Cardiac muscle cell (in vitro differentiated cells and primary cell): Measurements from ENCODE around the gene GALNT10. TPM values are rescaled to one million over a fixed set of nuclear protein-coding genes. Genes with fewer than 3 reads are reported as not detected.

Experiments used
- DNase-seq, 2 donors: peaks; one replicate each; pipeline versions ENCODE4 v3.0.0 to v3.0.0-alpha.2; 2010 to 2017; ENCODE audit warnings: low read depth in 1 of 2, low spot score in 1 of 2
- H3K27ac ChIP-seq: fragments of 200-600 bp; sonication (generic); 2 replicates; pipeline ENCODE4 v1.5.1; 2016
- H3K27me3 ChIP-seq: fragments of 200-600 bp; sonication (generic); 2 replicates; pipeline ENCODE4 v1.6.0; 2016; ENCODE audit warnings: control low read depth
- H3K36me3 ChIP-seq: fragments of 200-600 bp; sonication (generic); 2 replicates; pipeline ENCODE4 v1.5.1; 2016; ENCODE audit warnings: control low read depth
- H3K4me1 ChIP-seq: fragments of 200-600 bp; sonication (generic); 2 replicates; pipeline ENCODE4 v1.8.1; 2017; ENCODE audit warnings: low read depth, mild to moderate bottlenecking, mixed run types
- H3K4me3 ChIP-seq: fragments of 200-600 bp; sonication (generic); 2 replicates; pipeline ENCODE4 v1.5.1; 2016; ENCODE audit warnings: mild to moderate bottlenecking
- H3K9me3 ChIP-seq: fragments of 200-600 bp; sonication (generic); 2 replicates; pipeline ENCODE4 v1.5.1; 2017; ENCODE audit warnings: low read depth, mild to moderate bottlenecking, control low read depth
- CTCF ChIP-seq: IDR thresholded peaks from 2 replicates; pipeline ENCODE4 v1.5.1; 2012; ENCODE audit warnings: low read depth, mild to moderate bottlenecking, low read length
- polyA plus RNA-seq: library from polyadenylated mRNA; unstranded; fragments of >200 nt; fragmentation: Nextera tagmentation; extraction: Ambion mirVana; gene quantifications from 2 replicates; pipeline ENCODE4 v1.2.1, GENCODE V29; 2016
- total RNA-seq: library from RNA; depleted of rRNA; stranded (reverse); fragments of >200 nt; gene quantifications from 2 replicates; pipeline ENCODE4 v1.2.3, GENCODE V29; 2016

Gene GALNT10
- total and polyA plus RNA-seq, 2 experiments from 2014 or later = 8.2 TPM

GRCh38 chr5:154303133-154303532 lies 112.6 kb downstream of the GALNT10 start:
- no peaks in the 10 kb centered on the region for H3K36me3 ChIP-seq
- H3K4me1 ChIP-seq = no peaks in the 10 kb centered on the region
- no peaks in the 10 kb centered on the region for H3K27me3 ChIP-seq
- no peak for DNase-seq
- no peak overlapping the region for H3K4me3 ChIP-seq
- TF ChIP-seq CTCF = no peak
- no peaks in the 10 kb centered on the region for H3K9me3 ChIP-seq
- H3K27ac ChIP-seq = no peak overlapping the region

- H3K9me3 ChIP-seq = no peaks in the 10 kb centered on the region
- no peak for TF ChIP-seq CTCF
- H3K36me3 ChIP-seq = no peaks in the 10 kb centered on the region
- H3K4me1 ChIP-seq = no peaks in the 10 kb centered on the region
- no peak overlapping the region for H3K4me3 ChIP-seq
- H3K27me3 ChIP-seq = no peaks in the 10 kb centered on the region
- DNase-seq = peak in 1 of 2 donors; percentile 50
- H3K27ac ChIP-seq = no peak overlapping the region
Observed at GRCh38 chr5:154308443-154309370, 118.2 kb downstream of the GALNT10 start.

GRCh38 chr5:154309371-154309745 lies 118.8 kb downstream of the GALNT10 start:
- Histone ChIP-seq H3K27ac (no peak overlapping the region), H3K36me3 (no peaks in the 10 kb centered on the region), H3K4me1 (no peaks in the 10 kb centered on the region), H3K27me3 (no peaks in the 10 kb centered on the region), H3K4me3 (no peak overlapping the region), H3K9me3 (no peaks in the 10 kb centered on the region)
- DNase-seq = peak in 1 of 2 donors; percentile 54
- no peak for TF ChIP-seq CTCF

GRCh38 chr5:154309805-154310204 lies 119.3 kb downstream of the GALNT10 start:
- Histone ChIP-seq H3K36me3 (no peaks in the 10 kb centered on the region), H3K9me3 (no peaks in the 10 kb centered on the region), H3K4me1 (no peaks in the 10 kb centered on the region), H3K4me3 (no peak overlapping the region), H3K27ac (no peak overlapping the region), H3K27me3 (no peaks in the 10 kb centered on the region)
- no peak for TF ChIP-seq CTCF
- DNase-seq = peak in 1 of 2 donors; percentile 24

GRCh38 chr5:154311362-154311761 lies 120.8 kb downstream of the GALNT10 start:
- H3K27ac ChIP-seq = no peak overlapping the region
- H3K36me3 ChIP-seq = no peaks in the 10 kb centered on the region
- no peaks in the 10 kb centered on the region for H3K9me3 ChIP-seq
- no peaks in the 10 kb centered on the region for H3K4me1 ChIP-seq
- H3K4me3 ChIP-seq = no peak overlapping the region
- TF ChIP-seq CTCF = no peak
- DNase-seq = peak in 1 of 2 donors; percentile 41
- H3K27me3 ChIP-seq = no peaks in the 10 kb centered on the region
